Prostate gland (tissue), 2 donors: ENCODE data around the gene MAGI2.

Experiments
- CTCF ChIP-seq, 4 experiments: fragments of 200-600 bp in 2 of 4; fragments of 450-650 bp in 2 of 4; sonication (generic) in 2 of 4; IDR thresholded peaks; 1 replicate in 3 of 4; 2 replicates in 1 of 4; pipeline ENCODE4 v1.5.1; 2016 to 2019; ENCODE audit warnings: antibody characterized with exemption in 4 of 4, mild to moderate bottlenecking in 2 of 4, moderate library complexity in 2 of 4
- POLR2A ChIP-seq: fragments of 450-650 bp; IDR thresholded peaks from one replicate; pipeline ENCODE4 v1.6.1; 2016; ENCODE audit warnings: antibody characterized with exemption, mild to moderate bottlenecking

DNA sequence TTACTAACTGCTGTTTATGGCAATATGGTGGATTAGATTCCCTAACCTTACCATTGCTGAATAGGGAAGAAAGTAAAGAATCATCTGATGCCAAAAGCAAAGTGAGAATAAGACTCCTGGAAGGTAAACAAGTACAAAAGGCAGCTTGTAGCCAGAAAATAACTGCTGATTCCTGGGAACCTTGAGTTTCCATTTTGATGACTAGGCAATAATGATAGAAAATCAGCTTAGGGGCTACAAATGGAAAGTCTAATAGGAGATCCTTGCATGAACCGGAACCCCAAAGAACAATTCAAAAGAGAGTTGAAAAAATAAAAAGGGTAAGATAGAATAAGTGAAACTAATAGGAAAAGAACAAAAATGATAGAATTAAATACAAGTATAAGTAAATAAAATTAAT, 1338.5 kb downstream of the MAGI2 start:
- TF ChIP-seq CTCF (IDR thresholded peaks at IDR 0.05) (no peak), POLR2A (no peak)
